Measurements from ENCODE around the gene CNTNAP2.
"Not testable (repeated sequence)": the region's sequence is repeated elsewhere in the genome, so short reads cannot be mapped to it uniquely, and the experiment has no call there.

Gene CNTNAP2

DNA sequence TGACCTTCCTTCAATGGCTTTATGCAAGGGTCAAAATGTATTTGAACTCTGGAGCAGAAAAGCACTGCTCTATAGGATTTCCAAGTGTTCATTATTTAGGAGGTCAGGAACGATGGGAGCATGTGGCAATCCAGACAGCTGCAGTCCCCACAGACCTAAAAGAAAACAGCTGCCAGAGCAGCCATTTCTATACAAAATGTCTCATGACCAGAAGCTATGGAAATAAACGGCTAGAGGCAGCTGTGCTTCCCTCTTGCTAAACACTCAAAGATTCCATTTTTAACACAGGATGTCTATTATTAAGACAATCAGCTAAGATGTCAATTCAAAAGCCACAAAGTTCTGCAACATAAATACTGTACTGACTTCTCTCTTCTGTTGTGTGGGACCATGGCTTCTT, 1594.8 kb downstream of the CNTNAP2 start:
- no peak for DNase-seq

DNA sequence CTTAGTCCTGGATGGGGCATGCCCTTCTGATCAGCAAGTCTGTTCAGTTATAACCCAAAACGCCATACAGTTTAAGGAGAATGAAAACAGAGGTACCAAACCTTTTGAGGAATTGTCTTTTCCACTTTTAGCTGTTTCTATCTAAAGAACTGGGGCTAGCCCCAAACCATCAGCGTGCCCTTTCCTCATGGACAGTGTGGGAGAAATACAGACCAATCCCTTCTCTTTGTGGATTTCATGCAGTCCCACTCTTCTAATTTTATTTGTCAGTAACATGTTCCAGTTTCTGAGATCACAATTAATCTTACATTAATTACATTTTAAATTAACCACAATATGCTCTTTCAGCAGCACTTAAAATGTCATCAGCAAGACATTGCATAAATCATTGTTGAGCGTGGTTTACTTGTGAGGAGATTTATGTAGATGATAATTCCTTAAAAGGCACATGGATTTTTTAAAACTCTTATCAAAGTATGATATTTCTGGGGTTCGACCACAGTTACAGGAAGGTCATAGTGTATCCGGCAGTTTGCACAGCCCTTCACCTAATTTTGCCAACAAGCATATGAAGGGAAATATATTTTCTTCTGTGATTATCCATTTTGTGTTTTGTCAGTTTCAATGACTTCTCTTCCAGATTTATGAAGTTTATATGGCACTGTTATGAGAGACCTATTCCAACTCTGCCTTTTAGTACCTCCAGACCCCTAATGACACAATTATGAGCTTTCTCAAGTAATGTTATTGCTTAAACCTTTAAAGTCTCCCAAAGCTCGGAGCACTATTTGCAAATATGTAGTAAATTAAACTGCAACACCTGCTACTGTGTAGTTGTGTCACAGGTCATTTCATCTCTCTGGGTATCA, 1605.6 kb downstream of the CNTNAP2 start:
- no peak for DNase-seq

DNA sequence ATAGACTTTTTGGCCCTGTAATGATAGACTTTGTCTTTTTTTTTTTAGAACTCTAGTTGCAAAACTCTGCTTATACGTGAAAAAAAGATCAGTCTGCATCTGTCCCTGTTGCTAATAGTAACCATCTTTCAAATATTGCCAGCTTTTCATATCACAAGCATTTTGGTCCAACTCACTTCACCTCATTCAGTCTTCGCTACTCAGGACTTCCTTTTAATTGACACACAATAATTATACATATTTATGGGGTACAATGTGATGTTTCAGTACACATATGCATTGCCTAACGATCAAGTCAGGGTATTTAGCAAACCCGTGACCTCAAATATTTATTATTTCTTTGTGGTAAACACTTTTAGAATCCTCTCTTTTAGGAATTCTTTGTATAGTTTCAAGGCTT, 1606.9 kb downstream of the CNTNAP2 start:
- DNase-seq = no peak

DNA sequence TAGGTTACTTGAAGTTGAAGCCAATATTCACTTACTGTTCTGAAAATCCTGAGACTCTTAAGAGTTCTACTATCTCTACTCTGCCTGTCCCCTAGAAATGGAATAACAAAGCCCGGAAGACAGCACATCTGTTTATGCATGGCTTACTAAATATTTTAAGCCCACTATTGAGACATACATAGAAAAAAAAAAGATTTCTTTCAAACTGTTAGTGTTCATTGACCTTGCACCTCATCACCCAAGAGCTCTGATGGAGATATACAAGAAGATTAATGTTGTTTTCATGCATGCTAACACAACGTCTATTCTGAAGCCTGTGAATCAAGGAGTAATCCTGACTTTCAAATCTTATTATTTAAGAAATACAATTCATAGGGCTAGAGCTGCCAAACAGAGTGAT, 1614.7 kb downstream of the CNTNAP2 start:
- DNase-seq = no peak

DNA sequence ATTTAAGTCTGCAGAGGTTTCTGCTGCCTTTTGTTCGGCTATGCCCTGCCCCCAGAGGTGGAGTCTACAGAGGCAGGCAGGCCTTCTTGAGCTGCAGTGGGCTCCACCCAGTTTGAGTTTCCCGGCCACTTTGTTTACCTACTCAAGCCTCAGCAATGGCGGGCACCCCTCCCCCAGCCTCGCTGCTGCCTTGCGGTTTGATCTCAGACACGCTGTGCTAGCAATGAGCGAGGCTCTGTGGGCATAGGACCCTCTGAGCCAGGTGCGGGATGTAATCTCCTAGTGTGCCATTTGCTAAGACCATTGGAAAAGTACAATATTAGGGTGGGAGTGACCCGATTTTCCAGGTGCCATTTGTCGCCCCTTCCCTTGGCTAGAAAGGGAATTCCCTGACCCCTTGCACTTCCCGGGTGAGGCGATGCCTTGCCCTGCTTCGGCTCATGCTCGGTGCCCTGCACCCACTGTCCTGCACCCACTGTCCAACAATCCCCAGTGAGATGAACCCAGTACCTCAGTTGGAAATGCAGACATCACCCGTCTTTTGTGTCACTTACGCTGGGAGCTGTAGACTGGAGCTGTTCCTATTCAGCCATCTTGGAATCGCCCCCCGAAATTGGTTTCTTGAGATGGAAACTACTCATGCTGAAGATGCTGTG, 1621.1 kb downstream of the CNTNAP2 start:
- not testable (repeated sequence) for DNase-seq

DNA sequence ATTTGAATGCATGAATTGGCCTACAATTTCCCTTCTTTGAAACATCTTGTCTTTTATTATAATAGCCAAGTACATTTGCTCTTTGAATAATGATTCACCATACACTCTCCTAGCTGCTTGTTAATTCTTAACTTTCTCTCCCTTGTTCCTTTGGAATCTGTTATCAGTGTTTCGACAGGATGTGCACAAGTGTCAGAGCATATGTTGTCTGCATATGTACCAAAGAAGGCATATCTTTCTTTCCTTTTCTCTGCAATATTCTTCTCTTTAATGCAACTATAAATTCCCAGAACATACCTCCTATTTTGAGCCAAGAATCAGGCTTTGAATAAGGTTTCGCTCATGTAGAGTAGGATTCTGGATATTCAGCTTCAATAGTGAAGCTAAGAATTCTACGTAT, 1625.7 kb downstream of the CNTNAP2 start:
- no peak for DNase-seq

DNA sequence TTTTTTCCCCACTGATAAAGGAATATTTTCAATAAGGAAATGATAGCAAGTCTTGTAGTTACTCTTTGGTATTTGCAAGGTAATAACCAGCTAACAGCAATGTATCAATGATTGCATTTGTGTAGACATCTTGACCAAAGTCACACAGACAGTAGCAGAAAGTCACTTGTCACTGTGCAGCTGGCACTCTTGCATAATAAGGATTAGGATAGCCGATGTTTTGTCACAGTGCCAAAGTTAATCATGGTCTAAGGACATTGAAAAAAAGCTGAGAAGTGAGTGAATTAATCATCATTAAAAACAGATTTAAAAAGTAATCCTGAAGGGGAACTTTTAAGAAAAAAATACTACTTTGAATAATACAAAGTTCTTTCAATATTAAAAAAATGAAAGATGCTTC, 1639.7 kb downstream of the CNTNAP2 start:
- DNase-seq = no peak

DNA sequence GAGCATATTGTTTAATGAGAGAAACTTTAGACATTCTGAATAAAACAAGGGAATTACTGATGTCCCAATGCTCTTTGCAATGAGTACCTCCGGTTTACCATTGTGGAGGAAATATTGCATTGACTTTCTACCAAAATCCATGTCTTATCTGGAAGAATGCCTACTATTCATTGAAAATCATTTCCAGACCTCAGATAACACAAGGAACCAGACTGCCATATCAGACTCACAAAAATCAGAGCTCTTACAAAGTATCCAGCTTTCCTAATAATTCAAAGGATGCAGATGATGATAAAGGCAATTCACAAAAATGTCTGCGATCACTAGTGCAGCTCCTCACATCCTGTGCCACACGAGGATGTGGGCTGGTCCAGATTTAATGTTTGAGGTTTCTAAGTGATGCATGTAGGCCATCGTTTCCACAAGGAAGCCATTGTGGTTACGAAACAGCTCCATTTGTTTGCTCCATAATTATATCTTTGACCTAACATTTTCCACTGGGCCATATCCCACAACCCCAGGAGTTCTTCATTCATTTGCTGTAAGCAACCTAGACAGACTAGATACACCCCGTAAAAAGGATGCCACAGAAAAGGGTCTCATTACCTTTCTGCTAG, 1642.8 kb downstream of the CNTNAP2 start:
- DNase-seq = no peak

DNA sequence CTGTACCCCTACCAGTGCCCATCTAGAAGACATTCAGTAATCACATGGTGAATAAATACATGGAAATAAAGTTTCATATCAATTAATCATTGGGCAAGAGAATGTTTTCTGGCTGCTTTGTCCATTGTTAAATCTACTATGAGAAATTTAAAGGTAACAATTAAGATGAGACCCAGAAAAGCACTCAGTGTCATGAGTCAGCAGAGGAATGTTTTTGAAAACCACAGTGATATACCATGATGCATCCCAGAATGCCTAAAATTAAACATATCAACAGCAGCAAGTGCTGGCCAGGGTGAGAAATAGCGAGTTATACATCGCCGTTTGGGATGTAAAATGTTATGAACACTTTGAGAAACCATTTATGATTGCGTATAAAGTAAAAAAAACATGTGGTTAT, 1648.7 kb downstream of the CNTNAP2 start:
- DNase-seq = no peak

DNA sequence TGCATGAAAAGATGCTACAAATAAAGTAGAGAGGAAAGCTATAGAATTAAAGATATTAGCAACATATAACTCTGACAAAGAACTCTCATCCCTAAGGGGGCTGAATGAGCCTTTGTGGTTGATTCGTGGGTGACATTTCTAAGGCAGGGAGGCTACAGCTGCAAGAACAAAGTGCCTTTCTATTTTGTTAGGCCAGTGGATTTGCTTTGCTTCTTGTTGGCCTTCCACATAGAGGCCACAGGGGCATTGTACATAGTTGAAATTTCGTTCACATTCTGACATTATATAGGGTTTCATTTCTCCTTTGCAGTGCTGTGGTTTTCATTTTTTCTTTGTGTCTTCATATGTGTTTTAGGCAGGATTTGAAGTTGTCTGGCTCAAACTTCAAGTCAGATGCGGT, 1654.7 kb downstream of the CNTNAP2 start:
- no peak for DNase-seq

DNA sequence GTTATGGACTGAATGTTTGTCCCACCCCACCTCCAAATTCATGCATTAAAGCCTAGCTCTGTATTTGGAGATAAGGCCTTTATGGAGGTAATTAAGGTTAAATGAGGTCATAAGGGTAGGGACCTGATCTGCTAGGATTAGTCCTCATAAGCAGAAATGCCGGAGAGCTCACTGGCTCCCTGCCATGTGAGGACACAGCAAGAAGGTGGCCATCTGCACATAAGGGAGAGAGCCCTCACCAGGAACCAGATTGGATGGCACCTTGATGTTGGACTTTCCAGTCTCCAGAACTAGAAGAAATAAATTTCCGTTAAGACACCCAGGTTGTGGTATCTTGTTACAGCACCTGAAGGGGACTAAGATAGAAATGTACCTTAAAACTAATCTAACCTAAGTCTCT, 1657.9 kb downstream of the CNTNAP2 start:
- DNase-seq = no peak

DNA sequence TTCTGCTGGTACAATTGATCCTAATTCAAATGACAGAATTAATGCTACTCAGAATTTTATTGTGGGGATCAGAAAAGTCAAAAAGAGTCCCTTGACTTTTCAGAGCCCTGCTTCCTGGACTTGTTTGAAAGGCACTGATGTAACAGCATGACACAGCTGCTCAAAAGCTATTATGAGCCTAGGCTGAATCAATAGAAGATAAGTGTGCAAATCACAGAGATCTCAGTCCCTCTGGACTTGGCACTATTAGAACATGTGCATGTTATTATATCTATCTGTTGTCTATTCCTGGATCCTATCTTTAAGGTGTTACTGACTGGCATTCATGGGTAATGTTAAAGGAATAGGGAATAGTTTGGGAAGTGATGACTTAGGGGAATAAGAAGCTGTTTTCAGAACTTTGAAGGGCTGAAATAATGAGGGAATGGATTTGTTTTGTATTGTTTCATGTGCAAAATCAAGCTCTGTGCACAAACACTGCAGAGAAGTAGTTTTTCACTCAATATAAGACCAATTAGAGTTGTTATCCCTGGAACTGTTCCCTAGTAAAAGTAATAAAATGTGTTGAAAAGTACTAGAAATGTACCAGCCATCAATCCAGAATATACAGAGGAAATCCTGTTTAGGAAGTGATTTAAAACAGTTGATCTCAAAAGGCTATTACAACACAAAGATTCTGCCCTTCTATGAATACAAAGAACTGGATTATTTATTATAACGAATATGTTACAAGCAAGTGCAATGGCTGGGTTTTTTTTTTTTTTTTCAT, 1659.1 kb downstream of the CNTNAP2 start:
- DNase-seq = no peak

DNA sequence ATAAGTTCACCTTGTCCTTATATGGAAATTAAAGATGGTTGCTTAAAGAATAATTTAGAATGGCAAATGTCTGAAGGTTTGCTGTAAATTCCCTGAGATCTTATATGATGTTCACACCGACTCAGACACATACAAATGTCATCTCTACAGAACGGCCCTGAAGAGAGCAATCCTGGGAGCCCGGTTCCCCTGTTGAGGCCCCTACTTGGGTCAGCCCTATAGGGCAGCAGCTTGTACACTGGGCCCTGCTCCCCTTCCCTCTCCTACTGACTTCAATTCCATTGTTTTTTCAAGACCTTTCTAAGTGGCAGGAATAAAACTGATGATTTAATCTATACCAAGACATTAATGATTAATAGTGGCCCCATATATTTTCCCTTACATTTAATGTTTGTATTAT, 1660.7 kb downstream of the CNTNAP2 start:
- no peak for DNase-seq

DNA sequence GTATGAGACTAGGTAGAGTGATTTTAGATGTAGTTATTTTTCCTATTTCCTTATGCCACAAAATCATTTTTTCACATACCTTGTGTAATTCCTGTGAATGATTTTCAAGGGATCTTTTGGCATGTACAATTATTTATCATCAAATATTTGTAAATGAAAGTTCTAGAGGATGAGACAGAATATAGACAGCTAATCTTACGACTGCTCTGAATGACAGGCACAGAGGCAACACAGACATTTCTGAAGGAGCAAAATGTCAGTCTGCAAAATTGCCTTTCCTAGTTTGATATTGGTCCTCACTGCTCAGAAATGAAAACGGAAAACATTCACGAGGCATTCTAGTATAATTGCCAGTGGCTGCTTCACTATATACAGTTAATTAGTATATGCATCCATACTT, 1663.3 kb downstream of the CNTNAP2 start:
- no peak for DNase-seq

DNA sequence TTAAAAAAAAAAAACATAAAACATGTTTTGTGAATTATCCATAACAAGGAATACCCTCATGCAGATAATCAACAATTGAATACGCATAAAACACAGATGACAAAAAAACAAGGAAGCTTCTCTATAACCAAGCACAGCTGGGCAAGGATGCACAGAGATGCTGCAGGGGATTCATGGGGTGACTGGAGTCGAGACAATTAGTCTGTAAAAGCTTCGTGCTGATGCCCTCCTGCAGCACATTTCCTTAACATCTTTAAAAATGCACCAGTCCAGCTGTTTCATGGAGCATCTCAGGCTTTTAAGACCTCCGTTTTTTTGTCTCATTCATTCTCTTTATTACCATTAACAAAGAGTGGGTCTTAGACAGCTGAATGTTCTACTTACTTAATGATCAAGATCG, 1680.0 kb downstream of the CNTNAP2 start:
- DNase-seq = no peak

DNA sequence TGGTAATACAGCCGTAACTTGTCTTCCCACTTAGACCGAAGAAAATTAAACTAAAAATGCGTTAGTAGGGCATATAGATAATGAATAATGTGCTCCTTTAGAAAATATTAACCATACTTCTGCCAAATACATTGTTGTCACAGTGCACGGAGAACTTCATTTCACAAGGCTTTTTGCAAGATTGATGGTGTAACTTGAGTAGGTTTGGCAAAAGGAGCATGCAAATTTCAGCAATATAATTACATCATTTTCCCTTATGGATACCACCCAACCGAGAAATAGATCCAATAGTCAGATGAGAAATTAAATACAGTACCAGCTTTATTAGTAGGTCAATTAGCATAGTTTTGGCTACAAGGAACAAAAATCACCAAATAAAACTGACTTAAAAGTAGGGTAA, 1681.4 kb downstream of the CNTNAP2 start:
- no peak for DNase-seq

DNA sequence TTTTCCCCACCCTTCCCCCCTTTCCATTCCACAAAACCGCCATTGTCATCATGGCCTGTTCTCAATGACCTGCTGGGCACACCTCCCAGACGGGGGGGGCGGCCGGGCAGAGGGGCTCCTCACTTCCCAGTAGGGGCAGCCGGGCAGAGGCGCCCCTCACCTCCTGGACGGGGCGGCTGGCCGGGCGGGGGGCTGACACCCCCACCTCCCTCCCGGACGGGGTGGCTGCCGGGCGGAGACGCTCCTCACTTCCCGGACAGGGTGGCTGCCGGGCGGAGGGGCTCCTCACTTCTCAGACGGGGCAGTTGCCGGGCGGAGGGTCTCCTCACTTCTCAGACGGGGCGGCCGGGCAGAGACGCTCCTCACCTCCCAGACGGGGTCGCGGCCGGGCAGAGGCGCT, 1685.2 kb downstream of the CNTNAP2 start:
- DNase-seq = not testable (repeated sequence)

DNA sequence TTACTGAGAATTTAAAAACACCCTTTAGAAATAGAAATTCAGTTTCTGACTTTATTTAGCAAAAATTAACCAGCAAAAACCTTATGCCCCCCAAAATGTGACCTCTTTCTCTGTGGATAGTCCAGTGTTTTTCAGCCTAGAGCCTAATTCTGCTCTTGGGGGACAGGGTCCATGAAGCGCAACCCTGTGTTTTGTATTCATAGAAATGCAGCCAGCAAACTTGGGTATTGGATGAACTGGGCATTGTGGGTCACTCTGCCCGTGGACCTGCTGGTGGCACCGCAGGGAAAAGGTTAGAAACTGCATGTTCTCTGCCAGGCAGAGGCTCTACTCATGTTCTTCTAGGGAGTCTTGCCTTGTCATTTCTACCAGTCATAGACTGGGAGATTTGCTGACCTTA, 1686.5 kb downstream of the CNTNAP2 start:
- no peak for DNase-seq

DNA sequence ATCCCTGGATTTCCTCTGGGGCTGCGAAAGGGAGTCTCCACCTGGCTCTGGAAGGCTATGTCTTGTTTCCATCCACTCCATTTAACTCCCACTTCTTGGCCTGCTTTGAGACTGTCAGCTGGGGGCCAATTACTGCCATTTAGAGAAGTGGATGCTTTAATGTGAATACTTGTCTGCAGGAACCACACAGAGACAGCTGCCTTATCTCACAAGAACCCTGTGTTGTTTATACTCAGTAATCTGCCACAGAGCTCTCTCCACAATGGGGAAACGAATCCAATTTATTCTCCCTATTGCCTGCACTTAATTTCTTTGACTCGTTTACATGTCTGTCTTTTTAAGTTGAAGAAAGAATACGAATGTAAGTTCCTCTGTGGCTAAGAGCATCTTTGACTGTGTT, 1687.0 kb downstream of the CNTNAP2 start:
- DNase-seq = no peak

DNA sequence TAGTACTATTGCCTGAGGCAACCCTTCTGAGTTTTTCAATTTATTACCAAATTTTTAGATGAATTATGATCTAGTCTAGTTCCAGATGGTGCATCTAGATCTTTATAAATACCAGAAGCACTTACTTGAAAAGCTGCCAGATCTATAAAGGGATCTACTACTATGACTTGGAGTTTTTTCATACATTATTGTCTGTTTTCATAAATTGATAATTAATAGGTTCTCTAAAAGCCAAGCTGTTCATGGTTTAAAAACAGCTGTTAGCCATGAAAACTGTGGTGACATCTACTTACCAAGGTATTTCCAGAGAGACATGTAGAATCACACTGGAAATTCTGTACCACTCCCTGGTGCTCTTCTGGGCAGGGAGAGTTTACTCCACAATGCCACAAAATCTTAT, 1687.4 kb downstream of the CNTNAP2 start:
- no peak for DNase-seq

DNA sequence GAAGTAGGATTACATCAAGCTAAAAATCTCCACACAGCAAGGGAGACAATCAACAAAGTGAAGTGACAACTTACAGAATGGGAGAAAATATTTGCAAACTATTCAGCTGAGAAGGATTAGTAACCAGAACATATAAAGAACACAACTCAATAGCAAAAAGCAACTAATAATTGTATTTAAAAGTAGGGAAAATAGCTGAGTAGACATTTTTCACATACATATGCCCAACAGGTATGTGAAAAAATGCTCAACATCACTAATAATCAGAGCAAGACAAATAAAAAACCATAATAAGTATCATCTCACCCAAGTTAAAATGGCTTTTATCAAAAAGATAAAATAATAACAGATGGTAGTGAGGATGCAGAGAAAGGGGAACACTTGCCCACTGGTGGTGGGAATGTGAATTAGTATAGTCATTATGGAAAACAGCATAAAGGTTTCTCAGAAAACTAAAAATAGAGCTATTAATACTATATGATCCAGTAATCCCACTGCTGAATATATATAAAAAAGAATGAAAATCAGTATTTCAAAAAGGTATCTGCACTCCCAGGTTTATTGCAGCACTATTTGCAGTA, 1689.5 kb downstream of the CNTNAP2 start:
- no peak for DNase-seq

DNA sequence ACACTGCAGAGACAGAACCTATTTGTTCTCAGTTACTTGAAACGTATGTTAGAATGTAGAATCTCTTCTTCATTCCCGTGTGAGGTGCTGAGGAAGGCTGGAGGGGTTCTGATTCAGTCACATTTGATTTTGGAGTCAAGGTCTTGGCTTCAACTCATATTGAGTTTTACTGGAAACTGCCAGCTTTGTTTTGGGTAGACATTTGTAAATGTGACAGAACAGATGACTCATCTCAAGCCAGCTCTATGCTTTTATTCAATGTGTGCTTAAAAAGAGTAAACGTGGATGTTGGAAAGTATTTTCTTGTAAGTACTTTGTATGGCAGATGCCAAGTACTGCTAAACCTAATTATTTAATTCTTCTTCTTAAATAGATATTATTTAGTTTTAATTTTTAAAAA, 1693.2 kb downstream of the CNTNAP2 start:
- no peak for DNase-seq

DNA sequence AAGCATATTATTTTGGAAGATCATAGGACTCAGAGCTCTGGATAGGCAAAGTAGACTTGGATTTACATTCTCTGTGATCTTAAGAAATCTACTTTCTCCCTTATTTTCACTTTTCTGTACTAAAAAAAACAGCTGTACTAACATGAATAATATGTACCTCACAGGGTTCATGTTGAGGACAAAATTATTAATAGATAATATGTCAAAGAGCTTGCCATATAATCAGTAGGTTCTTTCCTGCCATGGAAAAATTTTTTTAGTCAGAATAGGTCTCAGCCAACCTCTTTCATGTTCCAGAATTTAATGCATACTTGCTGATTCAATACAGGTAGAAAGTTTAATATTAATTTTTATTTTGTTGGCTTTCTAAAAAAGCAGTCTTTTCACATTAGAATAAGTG, 1693.7 kb downstream of the CNTNAP2 start:
- no peak for DNase-seq
